GM19467 (cell line): Measurements from ENCODE around the gene CPD.

Source experiments
- ATAC-seq: cut with Tn5 transposase; IDR thresholded peaks from one replicate; pipeline ENCODE4 v1.9.1; 2021; ENCODE audit warnings: mild to moderate bottlenecking, moderate library complexity; ENCODE audit not compliant: unreplicated experiment

Gene CPD

GRCh38 chr17:30493780-30494179 is 115.1 kb downstream of the CPD start:
- ATAC-seq = no peak

GRCh38 chr17:30495586-30495985 is 116.9 kb downstream of the CPD start:
- ATAC-seq = no peak

- ATAC-seq = no peak
Observed at GRCh38 chr17:30503558-30503957, 124.8 kb downstream of the CPD start.

GRCh38 chr17:30505868-30506417 is 127.2 kb downstream of the CPD start:
- ATAC-seq = no peak

GRCh38 chr17:30506481-30506880 is 127.8 kb downstream of the CPD start:
- ATAC-seq = no peak

- ATAC-seq = no peak
Observed at GRCh38 chr17:30513346-30513745, 134.6 kb downstream of the CPD start.

GRCh38 chr17:30514895-30515596 is 136.3 kb downstream of the CPD start:
- ATAC-seq = no peak

- no peak for ATAC-seq
Observed at GRCh38 chr17:30517786-30518185, 139.1 kb downstream of the CPD start.

GRCh38 chr17:30519166-30519565 is 140.4 kb downstream of the CPD start:
- ATAC-seq = no peak
